Activated CD4-positive, alpha-beta T cell treated with anti-CD3 and anti-CD28 coated beads, Interleukin-2, Interleukin-4, amounts not matched to agents 100 ng/mL and 50 ng/mL, durations not matched to agents 16 hours and 8 hours (primary cell): ENCODE results near the gene SIVA1.

Source experiments
- DNase-seq: peaks from one replicate; pipeline ENCODE4 v3.0.0-alpha.2; 2020; ENCODE audit warnings: low spot score

Gene SIVA1

GRCh38 chr14:104784846-104785707 lies 32.1 kb downstream of the SIVA1 start:
- no peak for DNase-seq

GRCh38 chr14:104785708-104786080 lies 32.7 kb downstream of the SIVA1 start:
- no peak for DNase-seq

GRCh38 chr14:104786091-104786586 lies 33.2 kb downstream of the SIVA1 start:
- no peak for DNase-seq

- DNase-seq: no peak
Measured at GRCh38 chr14:104786726-104787675, 34.1 kb downstream of the SIVA1 start.

GRCh38 chr14:104787736-104788135 lies 34.8 kb downstream of the SIVA1 start:
- no peak for DNase-seq

- DNase-seq: no peak
Measured at GRCh38 chr14:104788161-104788818, 35.3 kb downstream of the SIVA1 start.

- DNase-seq: no peak
Measured at GRCh38 chr14:104788873-104789663, 36.1 kb downstream of the SIVA1 start.

- no peak for DNase-seq
Measured at GRCh38 chr14:104789752-104790743, 37.1 kb downstream of the SIVA1 start.

- no peak for DNase-seq
Measured at GRCh38 chr14:104791425-104791824, 38.5 kb downstream of the SIVA1 start.

- no peak for DNase-seq
Measured at GRCh38 chr14:104792101-104792884, 39.3 kb downstream of the SIVA1 start.

- DNase-seq: no peak
Measured at GRCh38 chr14:104792945-104793702, 40.2 kb downstream of the SIVA1 start.

- DNase-seq: no peak
Measured at GRCh38 chr14:104793703-104793959, 40.7 kb downstream of the SIVA1 start.

- DNase-seq: peak; percentile 51
Measured at GRCh38 chr14:104794099-104794498, 41.2 kb downstream of the SIVA1 start.

GRCh38 chr14:104794631-104794992 lies 41.7 kb downstream of the SIVA1 start:
- no peak for DNase-seq

- no peak for DNase-seq
Measured at GRCh38 chr14:104794993-104795780, 42.2 kb downstream of the SIVA1 start, which contains the start of gene AKT1. Gene AKT1 (minus strand): TSS chr14:104795748. CDS start chr14:104792643, 3,105 bp downstream.

- DNase-seq: peak; percentile 45
Measured at GRCh38 chr14:104795781-104796686, 43.1 kb downstream of the SIVA1 start.

GRCh38 chr14:104796687-104797081 lies 43.7 kb downstream of the SIVA1 start:
- DNase-seq: no peak
